ENCODE results near the gene FPGS. TPM values are rescaled to one million over a fixed set of nuclear protein-coding genes. Genes with fewer than 3 reads are reported as not detected.

The FPGS gene
- total and polyA plus RNA-seq, 7 donors: 9.2 to 51.3 (median 32.6) TPM

- DNase-seq: no peak
- H3K27ac ChIP-seq: no peak overlapping the region
- no peak overlapping the region for H3K4me3 ChIP-seq
- intact Hi-C loops (cut with DNase I): no loop called here
- TF ChIP-seq POLR2A (IDR thresholded peaks at IDR 0.05) (no peak), EP300 (IDR thresholded peaks at IDR 0.05) (no peak), POLR2AphosphoS5 (IDR thresholded peaks at IDR 0.05) (no peak)
- TF ChIP-seq, protein P1, sequence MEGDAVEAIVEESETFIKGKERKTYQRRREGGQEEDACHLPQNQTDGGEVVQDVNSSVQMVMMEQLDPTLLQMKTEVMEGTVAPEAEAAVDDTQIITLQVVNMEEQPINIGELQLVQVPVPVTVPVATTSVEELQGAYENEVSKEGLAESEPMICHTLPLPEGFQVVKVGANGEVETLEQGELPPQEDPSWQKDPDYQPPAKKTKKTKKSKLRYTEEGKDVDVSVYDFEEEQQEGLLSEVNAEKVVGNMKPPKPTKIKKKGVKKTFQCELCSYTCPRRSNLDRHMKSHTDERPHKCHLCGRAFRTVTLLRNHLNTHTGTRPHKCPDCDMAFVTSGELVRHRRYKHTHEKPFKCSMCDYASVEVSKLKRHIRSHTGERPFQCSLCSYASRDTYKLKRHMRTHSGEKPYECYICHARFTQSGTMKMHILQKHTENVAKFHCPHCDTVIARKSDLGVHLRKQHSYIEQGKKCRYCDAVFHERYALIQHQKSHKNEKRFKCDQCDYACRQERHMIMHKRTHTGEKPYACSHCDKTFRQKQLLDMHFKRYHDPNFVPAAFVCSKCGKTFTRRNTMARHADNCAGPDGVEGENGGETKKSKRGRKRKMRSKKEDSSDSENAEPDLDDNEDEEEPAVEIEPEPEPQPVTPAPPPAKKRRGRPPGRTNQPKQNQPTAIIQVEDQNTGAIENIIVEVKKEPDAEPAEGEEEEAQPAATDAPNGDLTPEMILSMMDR (IDR thresholded peaks at IDR 0.05): no peak
- WGBS, 2 donors: 85 to 91% methylated on average over 8 of the region's 8 CpGs
- H3K36me3 ChIP-seq: peaks cover 7 to 57% (median 19%) of the 10 kb centered on the region in 4 donors
- no peaks in the 10 kb centered on the region for H3K27me3 ChIP-seq
- no peaks in the 10 kb centered on the region for H3K9me3 ChIP-seq
- H3K4me1 ChIP-seq: peaks cover 0 to 38% (median 28%) of the 10 kb centered on the region in 4 donors
Observed at GRCh38 chr9:127805620-127806019, 2.9 kb downstream of the FPGS start.

GRCh38 chr9:127806871-127807270 lies 4.2 kb downstream of the FPGS start:
- H3K4me1 ChIP-seq: peaks cover 0 to 34% (median 26%) of the 10 kb centered on the region in 4 donors
- no peak overlapping the region for H3K27ac ChIP-seq
- 96 to 97% methylated on average over 14 of the region's 14 CpGs for WGBS, 2 donors
- H3K9me3 ChIP-seq: no peaks in the 10 kb centered on the region
- TF ChIP-seq, protein P1 (IDR thresholded peaks at IDR 0.05): no peak
- TF ChIP-seq POLR2AphosphoS5 (IDR thresholded peaks at IDR 0.05) (no peak), POLR2A (IDR thresholded peaks at IDR 0.05) (no peak), EP300 (IDR thresholded peaks at IDR 0.05) (no peak)
- DNase-seq: no peak
- H3K4me3 ChIP-seq: no peak overlapping the region
- intact Hi-C loops (cut with DNase I): no loop called here
- peaks cover 7 to 67% (median 19%) of the 10 kb centered on the region in 4 donors for H3K36me3 ChIP-seq
- H3K27me3 ChIP-seq: no peaks in the 10 kb centered on the region

DNA sequence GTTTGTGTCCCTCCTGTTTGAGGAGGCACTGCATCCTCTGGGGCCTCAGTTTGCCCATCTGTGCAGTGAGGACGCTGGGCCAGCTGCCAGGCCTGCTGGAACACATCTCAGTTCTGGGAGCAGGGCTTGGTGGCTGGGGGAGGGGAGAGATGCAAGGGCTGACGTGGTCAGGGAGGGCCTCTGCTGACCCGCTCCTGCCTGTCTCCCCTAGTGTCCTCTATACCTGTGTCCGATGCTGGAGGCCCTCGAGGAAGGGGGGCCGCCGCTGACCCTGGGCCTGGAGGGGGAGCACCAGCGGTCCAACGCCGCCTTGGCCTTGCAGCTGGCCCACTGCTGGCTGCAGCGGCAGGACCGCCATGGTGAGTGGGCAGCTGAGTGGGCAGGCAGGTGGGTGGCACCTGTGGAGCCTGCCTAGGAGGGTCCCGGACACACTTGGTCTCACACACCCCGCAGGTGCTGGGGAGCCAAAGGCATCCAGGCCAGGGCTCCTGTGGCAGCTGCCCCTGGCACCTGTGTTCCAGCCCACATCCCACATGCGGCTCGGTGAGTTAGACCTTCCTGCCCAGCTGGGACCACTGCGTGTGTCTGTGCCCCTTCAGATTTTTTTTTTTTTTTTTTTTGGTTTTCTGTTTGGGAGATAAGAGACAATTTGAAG lies 5.8 kb downstream of the FPGS start:
- intact Hi-C loops (cut with DNase I): no loop called here
- TF ChIP-seq POLR2A (IDR thresholded peaks at IDR 0.05) (no peak), EP300 (IDR thresholded peaks at IDR 0.05) (no peak), POLR2AphosphoS5 (IDR thresholded peaks at IDR 0.05) (no peak)
- TF ChIP-seq, protein P1 (IDR thresholded peaks at IDR 0.05): no peak
- no peak for DNase-seq
- Histone ChIP-seq H3K36me3 (peaks cover 20 to 83% (median 31%) of the 10 kb centered on the region in 4 donors), H3K9me3 (no peaks in the 10 kb centered on the region), H3K27me3 (no peaks in the 10 kb centered on the region), H3K4me3 (no peak overlapping the region), H3K4me1 (peaks cover 0 to 27% (median 18%) of the 10 kb centered on the region in 4 donors), H3K27ac (no peak overlapping the region)
- 85 to 93% methylated on average over 17 of the region's 17 CpGs for WGBS, 2 donors

GRCh38 chr9:127809002-127809539 lies 6.4 kb downstream of the FPGS start:
- 50 to 82% methylated on average over 9 of the region's 9 CpGs for WGBS, 2 donors
- peaks cover 26 to 89% (median 36%) of the 10 kb centered on the region in 4 donors for H3K36me3 ChIP-seq
- DNase-seq: no peak

More at GRCh38 chr9:127809002-127809539, 6.4 kb downstream of the FPGS start:
- Histone ChIP-seq H3K9me3 (no peaks in the 10 kb centered on the region), H3K27ac (peak overlapping the region in 1 of 4 donors; percentile 41), H3K4me3 (peak overlapping the region in 1 of 4 donors; percentile 10), H3K4me1 (peaks cover 0 to 21% (median 12%) of the 10 kb centered on the region in 4 donors), H3K27me3 (no peaks in the 10 kb centered on the region)
- intact Hi-C loops (cut with DNase I): no loop called here
- TF ChIP-seq POLR2A (IDR thresholded peaks at IDR 0.05) (no peak), EP300 (IDR thresholded peaks at IDR 0.05) (no peak), POLR2AphosphoS5 (IDR thresholded peaks at IDR 0.05) (no peak)
- TF ChIP-seq, protein P1 (IDR thresholded peaks at IDR 0.05): no peak
